ENCODE data around the gene MRGPRX3.
"Not testable (repeated sequence)": the region's sequence is repeated elsewhere in the genome, so short reads cannot be mapped to it uniquely, and the experiment has no call there.

MRGPRX3 gene

DNA sequence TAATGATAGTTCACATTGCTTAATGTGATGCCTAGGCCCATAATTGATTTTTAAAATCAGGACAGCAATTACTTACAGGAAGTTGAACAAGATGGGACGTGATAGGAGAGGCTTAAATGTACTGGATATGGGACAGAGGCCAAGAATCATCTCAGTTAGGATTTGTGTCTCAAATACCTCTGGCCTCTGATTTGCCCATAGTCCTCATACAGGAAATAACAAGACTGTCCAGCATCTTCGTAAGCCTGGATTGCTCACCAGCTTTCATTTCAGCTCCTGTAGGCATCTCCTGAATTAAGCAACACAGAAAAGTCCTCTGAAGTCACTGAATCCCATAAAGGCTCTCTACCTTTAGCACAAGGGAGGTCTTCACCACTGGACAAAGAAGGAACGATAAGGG, at the start of gene MRGPRX3:
Gene MRGPRX3, plus strand, starts transcription at position 231 of the 400 bp plus-strand sequence. CDS start 4,632 bp downstream, outside the sequence.
- DNase-seq = no peak

DNA sequence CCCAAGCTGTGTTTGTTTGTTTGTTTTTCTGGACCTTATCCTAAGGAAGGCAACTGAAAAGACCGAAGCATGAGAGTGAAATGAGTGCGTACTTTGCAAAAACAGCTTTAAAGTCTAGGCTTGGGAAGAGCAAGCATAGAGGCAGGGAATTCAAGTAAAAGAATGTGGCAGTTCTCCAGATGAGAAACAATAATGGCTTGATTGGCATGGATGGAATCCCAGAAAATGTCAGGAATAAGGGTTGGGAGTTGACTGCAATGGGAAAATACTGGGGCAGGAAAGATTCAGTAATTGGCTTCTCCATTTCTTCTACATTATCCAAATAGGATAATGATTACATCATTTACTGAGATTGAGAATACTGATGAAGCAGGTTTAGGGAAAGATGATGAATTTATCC, 44.0 kb upstream of the MRGPRX3 start:
- no peak for DNase-seq

DNA sequence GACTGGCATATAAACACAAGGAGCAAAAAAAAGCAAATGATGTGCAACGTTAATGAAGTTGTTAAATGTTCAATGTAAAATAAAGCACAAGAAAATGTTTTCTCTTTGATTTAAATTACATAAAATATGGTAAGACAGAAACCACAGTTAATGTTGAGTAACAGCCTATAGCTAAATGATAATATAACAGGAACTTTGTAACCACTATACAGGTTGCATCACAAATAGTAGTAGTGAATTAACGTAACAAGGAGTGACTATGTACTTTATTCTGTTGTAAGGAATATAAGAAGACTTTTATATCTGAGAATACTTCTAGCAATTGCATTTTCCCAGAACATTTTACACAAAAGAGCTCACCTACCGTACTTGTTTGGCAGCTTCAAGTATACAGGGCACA, 43.4 kb upstream of the MRGPRX3 start:
- no peak for DNase-seq

DNA sequence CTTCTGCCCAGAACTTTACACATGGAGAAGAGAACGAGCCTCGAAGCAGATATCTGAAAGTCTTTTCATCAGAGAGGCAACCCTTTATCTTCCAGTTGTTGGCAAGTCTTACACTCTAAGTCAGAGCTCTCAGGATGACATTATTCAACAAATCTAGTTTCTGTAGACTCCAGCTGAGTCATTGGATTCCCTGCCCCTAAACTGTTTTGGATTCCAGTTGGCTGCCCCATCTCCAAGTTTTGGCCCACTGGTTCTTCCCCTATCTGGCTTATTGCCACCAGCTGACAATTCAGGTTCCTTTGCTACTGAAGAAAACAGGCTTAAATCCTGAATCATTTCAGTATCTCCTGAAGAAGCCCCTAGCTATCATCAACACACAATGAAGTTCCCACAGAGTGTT, 40.6 kb upstream of the MRGPRX3 start:
- no peak for DNase-seq

DNA sequence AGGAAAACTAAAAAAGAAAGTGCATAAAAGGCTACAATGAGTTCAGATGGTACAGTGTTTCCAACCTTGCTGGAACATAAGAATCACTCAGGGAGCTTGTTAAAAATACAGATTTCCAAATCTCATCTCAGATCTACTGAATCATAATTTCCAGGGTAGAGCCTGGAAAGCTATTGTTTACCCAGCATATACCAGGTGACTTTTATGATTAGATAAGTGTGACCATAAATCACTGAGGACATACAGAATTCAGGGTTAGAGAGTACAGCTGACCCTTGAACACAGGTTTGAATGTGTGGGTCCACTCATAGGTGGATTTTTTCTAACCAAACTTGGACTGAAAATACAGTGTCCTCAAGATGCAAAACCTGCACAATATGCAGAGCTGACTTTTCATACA, 38.4 kb upstream of the MRGPRX3 start:
- no peak for DNase-seq

DNA sequence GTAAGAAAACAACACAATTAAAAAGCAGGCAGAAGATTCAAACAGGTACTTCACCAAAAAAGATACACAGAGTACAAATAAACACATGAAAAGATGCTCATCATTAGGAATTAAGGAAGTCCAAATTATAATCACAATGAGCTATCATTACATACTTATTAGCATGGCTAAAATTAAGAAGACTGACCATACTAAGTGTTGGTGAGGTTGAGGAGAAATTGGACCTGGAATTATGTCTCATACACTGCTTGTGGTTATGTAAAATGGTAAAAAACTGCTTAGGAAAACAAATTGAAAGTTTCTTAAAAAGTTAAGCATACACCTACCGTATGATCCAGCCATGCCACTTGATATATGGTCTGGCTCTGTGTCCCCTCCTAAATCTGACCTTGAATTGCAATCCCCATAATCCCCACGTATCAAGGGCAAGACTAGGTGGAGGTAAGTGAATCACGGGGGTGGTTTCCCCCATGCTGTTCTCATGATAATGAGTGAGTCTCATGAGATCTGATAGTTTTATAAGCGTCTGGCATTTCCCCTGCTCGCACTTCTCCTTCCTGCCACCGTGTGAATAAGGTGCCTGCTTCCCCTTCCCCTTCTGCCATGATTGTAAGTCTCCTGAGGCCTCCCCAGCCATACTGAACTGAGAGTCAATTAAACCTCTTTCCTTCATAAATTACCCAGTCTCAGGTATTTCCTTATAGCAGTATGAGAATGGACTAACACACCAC, 31.3 kb upstream of the MRGPRX3 start:
- no peak for DNase-seq

DNA sequence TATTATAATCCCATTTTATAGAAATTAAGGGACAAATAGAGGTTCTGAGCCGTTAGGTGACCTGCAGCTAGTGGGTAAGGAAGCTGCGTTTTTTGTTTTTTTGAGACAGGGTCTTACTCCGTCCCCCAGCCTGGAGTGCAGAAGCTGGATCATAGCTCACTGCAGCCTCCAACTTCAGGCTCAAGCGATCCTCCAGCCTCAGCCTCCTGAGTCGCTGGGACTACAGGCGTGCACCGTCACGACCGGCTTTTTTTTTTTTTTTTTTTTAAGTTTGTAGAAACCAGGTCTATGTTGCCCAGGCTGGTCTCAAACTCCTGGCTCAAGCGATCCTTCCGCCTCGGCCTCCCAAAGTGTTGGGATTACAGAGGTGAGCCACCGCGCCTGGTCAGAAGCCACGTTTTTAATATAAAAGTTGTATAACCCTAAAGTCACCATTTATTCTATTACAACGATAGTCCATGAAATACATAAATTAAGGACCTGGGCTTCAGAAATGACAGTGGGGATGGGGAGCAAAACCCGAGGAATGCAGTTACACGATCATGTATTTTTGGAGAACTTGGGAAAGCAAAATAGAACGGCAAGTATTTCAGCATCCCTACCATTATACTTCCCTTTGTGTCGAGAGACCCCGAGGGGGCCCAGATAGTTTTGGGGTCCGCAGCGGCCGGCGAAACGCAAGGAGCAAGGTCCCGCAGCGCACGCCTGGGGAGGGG, 27.1 kb upstream of the MRGPRX3 start:
- DNase-seq = no peak

DNA sequence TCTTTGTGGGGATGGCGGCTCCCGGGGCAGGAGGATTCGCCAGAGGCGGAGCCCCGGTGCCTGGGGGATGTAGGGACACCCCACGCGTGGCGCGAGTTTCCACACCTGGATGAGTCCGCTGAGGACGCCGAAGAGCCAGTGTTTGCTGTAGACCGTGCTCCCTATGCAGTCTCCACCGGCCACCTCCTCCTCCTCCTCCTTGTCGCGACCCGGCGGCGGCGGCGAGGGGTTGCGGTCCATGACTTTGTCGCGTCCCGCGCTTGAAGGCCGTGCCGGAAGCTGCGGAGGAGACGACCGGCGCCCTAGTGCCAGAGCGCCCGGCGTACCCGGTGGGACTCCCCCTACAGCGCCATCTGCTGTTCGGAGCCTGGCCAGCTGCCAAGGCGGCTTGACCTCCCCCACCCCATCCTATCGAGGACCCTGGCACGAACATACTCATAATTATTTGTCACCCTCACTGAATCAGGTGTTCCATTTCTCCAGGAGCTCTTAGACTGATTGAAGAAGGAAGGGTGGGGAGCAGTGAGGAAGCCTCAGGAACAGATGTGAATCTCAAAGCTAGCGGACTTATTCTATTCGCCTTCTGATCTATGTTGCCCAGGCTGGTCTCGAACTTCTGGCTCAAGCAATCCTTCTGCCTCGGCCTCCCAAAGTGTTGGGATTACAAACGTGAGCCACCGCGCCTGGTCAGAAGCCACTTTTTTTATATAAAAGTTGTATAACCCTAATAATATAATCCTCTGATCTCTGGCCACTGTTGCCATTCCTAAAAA, 26.4 kb upstream of the MRGPRX3 start, which contains the start of gene SAAL1:
Gene SAAL1, minus strand, starts transcription at position 281 of the 773 bp plus-strand sequence. Its CDS starts 41 bp downstream, at position 240.
- peak; percentile 91 for DNase-seq

DNA sequence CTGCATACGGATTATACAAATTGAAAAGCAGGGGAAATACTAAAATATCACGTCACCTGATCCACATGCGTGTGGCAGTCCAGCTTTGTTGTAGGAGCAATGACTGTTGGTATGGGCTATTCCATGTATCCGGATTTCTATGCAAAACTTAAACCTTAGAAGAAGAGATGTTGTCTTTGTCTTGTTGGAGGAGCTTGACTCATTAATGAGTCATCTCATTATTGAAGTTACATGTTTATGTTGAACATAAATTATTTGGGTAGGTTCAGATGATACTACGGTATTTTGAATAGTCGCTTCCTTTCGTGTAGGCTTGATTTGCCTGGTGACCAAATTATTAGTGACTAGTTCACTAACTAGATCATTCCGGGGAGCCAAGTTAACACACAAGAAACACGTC, 25.7 kb upstream of the MRGPRX3 start:
- no peak for DNase-seq

DNA sequence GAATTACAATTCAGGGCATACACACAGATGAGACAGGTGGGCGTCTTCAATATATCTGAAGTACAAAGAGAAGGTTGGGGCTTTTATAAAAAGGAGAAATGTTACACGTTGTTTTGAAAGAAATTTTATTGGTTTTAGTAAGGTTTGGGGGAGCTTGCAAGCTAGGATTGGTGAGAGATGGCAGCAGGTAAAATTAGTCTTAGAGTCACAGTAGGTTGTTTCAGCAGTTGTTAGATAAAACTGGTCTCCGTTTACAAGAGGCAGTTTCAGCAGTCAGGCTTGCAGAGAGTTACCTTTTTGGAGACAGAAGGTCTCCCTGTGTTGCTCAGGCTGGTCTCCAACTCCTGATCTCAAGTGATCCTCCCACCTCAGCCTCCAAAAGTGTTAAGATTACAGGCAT, 24.1 kb upstream of the MRGPRX3 start:
- DNase-seq = no peak

DNA sequence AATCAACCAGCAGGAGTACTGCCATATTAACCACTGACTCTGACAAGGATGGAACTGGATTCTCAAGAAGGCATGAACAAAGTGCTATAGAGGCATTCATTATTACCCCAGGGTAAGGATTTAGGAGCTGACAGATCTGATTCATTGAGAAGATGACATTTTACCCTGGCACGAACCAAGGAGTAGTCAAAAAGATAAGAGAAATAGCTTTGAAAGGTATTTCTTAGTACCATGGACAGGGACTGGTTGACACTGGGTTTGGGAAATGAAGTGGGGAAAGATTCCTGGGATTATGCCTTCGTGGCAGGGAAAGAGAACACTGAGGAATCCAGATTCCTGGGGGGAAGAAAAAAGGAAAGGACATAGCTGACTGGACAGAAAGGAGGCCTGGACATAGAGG, 21.4 kb upstream of the MRGPRX3 start:
- DNase-seq = no peak

DNA sequence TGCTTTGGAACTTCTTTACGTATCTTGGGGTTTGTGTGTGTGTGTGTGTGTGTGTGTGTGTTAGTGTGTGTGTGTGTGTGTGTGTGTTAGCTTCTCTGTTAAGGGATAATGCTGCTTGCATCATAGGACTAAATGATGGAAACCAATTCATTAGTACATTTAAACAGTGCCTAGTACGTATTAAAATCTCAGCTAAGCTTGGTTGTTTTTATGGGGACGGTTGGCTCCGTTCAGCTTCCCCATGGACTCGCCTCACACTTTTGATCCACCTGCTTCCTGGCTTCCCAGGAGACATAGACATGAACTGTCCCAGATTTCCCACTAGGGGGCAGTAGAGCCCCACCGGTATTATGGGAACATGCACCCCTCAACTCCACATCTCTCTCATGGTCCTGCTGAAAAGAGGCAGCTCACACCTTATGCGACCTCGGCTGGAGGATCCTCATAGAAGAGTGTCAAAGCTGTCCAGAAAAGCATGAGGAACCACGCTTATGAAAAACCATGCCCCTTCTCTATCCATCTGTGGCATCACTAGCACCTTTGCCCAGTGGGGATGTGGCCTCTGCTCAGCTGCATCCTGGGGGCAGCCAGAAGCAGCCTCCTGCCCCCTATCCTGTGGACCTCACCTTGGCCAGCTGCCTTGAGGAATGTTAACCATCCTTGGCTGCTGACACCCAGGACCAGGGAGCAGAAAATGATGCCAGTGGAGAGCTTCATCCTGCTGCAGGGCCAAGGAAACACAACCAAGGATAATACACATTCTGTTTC, 16.8 kb upstream of the MRGPRX3 start:
- DNase-seq = peak; percentile 59

DNA sequence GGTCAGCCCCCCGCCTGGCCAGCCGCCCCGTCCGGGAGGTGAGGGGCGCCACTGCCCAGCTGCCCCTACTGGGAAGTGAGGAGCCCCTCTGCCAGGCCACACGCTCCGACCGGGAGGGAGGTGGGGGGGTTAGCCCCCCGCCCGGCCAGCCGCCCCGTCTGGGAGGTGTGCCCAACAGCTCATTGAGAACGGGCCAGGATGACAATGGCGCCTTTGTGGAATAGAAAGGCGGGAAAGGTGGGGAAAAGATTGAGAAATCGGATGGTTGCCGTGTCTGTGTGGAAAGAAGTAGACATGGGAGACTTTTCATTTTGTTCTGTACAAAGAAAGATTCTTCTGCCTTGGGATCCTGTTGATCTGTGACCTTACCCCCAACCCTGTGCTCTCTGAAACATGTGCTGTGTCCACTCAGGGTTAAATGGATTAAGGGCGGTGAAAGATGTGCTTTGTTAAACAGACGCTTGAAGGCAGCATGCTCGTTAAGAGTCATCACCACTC, 11.0 kb upstream of the MRGPRX3 start:
- not testable (repeated sequence) for DNase-seq

DNA sequence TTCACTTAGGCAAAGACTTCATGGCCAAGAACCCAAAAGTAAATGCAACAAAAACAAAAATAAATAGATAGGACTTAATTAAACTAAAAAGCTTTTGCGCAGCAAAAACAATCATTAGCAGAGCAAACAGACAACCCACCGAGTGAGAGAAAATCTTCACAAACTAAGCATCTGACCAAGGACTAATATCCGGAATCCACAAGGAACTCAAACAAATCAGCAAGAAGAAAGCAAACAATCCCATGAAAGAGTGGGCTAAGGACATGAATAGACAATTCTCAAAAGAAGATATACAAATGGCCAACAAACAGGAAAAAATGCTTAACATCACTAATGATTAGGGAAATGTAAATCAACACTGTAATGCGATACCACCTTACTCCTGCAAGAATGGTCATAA, 1.3 kb upstream of the MRGPRX3 start:
- not testable (repeated sequence) for DNase-seq

DNA sequence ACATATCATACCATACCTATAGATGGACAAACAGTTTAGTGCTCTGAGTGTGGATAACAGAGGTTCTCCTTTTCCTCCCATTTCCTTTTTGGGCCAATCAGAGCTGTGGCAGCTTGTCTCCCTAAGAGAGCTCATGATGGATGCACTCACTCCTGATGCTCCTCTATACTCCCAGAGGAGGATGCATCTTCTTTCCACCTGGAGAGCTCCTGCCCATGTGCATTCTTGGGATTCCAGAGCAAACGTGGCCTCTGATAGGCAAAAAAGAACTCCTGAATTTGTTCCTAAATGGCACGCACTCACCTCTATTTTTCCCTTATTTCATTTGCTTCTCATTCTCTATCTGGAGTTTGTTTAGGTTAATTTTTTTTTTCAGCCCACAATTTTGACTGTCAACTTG, 2.9 kb downstream of the MRGPRX3 start:
- DNase-seq = no peak

DNA sequence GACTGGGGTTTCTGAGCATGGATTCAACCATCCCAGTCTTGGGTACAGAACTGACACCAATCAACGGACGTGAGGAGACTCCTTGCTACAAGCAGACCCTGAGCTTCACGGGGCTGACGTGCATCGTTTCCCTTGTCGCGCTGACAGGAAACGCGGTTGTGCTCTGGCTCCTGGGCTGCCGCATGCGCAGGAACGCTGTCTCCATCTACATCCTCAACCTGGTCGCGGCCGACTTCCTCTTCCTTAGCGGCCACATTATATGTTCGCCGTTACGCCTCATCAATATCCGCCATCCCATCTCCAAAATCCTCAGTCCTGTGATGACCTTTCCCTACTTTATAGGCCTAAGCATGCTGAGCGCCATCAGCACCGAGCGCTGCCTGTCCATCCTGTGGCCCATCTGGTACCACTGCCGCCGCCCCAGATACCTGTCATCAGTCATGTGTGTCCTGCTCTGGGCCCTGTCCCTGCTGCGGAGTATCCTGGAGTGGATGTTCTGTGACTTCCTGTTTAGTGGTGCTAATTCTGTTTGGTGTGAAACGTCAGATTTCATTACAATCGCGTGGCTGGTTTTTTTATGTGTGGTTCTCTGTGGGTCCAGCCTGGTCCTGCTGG, 4.9 kb downstream of the MRGPRX3 start:
- DNase-seq = no peak

DNA sequence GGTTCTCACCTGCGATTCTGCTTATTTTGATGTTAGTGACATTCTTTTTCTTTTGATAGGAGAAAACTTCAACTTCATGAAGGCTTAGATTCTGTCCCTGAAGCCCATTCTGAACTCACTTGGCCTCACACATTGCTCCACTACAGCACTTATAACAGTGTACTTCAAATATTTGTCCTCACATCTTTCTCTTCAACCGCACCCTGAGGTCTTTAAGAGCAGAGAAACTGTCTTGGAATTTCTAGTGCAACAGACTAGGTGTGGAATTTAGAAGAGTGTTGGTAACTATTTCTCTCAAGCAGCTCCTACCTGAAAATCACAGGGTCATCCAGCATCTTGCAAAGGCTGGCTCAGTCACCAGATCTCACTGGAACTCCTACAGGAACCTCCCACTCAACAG, 7.8 kb downstream of the MRGPRX3 start:
- DNase-seq = no peak

DNA sequence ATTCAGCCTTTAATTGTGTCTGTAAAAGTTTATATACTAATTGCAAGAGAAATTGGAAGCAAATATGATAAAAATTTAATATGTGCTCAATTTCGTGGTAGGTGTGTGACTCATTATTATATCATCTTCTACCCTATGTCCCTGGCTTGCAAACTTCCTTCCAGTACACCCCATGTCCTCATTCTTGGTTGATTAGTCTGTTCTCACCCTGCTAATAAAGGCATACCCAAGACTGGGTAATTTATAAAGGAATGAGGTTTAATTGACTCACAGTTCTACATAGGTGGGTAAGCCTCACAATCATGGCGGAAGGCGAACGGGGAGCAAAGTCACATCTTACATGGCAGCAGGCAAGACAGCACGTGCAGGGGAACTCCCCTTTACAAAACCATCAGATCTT, 11.9 kb downstream of the MRGPRX3 start:
- no peak for DNase-seq

DNA sequence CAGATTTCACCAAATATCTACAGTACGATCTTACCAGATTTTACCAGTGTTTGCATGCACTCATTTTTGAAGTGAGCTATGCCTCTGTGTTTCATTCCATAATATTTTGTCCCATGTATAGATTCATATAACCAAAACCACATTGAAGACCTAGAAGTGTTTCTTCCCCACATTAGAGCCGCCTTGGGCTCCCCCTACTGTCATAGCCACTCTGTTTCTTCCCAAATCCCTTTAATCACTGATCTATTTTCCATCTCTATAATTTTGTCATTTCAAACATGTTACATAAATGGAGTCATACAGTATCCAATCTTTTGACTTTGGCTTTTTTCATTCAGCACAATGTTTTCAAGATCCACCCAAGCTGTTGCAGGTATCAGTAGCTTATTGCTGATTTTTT, 12.7 kb downstream of the MRGPRX3 start:
- DNase-seq = no peak

DNA sequence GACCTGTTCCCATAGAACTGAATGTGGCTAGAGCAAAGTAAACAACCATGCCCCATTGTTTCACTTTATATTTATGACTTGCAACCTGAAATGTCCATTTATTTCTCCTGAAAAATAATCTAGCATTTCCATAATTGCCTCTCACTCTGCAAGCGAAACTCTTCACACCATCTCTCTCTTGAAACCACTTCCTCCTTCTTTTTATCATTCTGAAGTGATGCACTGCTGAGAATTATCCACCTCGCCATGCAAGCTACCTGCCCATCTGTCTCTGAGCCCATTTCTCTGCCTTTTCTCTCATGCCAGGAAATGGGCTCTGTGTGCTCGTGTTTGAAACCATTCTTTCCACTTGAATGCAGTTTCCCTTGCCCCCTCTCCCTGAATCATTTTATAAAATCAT, 13.5 kb downstream of the MRGPRX3 start:
- no peak for DNase-seq

DNA sequence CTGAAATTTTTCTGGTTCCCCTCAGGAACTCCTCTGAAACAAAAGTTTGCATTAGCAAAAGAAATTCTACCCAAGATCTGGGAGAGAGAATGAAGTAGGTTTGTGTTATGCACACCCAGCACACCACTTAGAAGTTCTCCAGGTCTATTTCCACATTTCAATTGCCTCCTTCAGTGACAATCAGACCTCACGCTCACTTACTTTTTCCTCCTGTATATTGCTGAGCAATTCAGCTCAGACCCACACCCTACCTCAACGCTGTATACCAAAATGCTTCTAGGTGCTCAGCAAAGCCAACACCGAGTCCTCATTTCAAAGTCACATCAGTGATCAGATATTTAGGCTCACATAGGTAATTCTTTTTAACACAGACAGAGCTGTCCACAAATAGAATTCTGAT, 19.2 kb downstream of the MRGPRX3 start:
- no peak for DNase-seq

DNA sequence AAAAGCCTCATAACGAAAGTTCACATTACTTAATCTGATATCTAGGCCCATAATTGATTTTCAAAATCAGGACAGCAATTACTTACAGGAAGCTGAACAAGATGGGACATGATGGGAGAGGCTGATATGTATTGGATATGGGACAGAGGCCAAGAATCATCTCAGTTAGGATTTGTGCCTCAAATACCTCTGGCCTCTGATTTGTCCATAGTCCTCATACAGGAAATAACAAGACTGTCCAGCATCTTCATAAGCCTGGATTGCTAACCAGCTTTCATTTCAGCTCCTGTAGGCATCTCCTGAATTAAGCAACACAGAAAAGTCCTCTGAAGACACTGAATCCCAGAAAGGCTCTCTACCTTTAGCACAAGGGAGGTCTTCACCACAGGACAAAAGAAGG, 36.0 kb downstream of the MRGPRX3 start:
- no peak for DNase-seq
